GM19395 (cell line): ENCODE results near the gene PITRM1.
"Not testable (repeated sequence)": the region's sequence is repeated elsewhere in the genome, so short reads cannot be mapped to it uniquely, and the experiment has no call there.

ENCODE experiments used
- ATAC-seq: cut with Tn5 transposase; IDR thresholded peaks from one replicate; pipeline ENCODE4 v1.9.1; 2021; ENCODE audit warnings: mild to moderate bottlenecking, moderate library complexity; ENCODE audit not compliant: unreplicated experiment

Gene PITRM1

DNA sequence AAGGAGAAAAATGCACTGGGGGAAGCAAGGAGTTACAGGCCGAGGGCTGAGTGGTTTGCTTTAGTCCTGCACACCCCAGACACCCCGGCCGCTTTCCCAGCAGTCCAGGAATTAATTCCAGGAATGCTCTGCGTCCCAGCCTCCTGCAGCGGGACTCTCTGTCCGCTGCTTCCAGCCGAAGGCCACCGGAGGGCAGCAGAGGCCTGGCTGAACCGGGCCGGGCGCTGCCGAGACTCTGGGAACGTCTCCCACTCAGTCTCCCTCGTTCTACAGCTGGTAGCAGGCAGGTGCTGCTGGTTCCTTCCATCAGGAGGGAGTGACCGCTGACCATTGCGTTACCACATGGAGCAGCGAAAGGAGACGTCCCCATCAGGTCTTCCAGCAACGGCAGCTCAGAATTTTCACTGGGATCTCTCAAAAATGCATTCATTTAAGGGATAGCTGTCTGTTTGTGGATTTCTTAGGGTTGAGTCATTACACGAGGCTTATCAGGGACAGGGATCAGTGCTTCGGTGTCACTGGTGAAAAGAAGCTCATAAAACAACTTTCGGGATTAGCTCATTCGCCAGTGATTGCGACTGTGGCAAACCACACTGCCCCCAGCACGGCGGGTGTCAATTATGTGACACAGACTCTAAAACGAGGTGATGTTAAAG lies 24.9 kb upstream of the PITRM1 start:
- ATAC-seq, result peak; percentile 76

DNA sequence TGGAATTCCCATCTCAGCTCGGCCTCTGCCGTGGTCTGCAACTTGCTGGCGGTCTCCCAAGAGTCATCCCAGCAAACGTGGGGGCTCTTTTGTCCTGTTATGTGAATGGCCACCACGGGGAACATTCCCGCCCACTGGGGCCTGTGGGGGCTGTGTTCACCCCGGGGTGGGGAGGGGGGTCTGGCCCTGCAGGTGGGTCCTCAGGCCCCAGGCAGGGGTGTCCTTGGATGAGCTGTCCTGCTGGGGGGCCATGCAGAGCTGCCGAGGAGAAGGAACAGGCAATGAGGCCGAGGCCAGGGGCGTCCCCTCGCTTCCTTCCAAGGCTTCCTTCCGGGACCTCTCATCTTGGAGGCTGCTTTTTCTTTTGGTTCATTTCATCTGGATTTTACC lies 24.4 kb upstream of the PITRM1 start:
- no peak for ATAC-seq

DNA sequence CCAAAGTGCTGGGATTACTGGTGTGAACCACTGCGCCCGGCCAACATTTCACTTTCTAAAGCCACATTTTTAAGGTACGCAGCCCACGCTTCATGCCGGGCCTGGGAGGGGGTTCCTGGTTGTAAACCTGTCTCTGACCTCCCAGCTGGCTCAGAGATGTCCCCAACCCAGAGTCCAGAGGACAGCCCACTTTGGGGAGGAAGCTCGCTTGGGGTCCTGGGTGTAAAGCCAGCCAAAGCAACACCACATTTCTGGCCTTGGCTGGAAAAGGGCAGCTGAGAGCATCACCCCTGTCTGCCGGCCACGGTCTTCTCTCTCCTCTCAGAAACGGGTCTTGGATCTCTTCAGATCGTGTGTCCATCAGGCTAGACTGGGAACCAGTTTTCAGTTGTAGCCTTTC lies 23.9 kb upstream of the PITRM1 start:
- no peak for ATAC-seq

DNA sequence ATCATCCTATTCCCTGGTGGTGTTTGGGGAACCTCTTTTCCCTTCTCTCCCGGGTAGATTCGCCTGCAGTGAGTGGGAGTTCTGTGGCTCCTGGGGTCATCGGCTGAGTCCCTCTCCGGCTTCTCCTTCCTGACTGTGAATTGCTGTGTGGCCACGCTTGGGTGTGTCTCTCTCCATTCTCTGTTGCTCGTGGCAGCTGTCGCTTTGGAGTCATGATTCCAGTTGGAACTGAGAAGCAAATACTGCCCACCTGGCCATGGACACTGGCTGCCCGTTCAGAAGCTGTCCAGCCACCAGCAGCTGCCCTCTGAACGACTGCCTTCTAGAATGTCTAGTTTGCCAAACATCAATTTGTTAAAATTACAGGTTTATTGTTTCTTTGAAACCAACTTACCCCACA lies 23.1 kb upstream of the PITRM1 start:
- ATAC-seq, result no peak

DNA sequence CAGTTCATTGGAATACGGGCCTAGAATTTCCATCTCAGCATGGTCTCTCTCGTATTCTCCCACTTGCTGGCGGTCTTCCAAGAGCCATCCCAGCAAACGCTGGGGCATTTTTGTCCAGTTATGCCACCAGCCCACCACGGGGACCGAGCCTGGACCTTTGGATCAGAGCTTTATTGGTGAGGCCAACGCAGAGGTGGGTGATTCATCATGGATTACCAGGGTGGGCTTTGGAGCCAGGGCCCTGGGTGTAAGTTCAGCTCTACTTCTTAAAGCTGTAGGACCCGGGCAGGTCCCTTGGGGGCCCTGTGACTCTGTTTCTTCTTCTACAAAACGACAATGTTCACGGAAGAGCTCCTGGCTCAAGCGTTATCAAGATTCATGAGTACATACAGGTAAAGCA lies 22.7 kb upstream of the PITRM1 start:
- no peak for ATAC-seq

DNA sequence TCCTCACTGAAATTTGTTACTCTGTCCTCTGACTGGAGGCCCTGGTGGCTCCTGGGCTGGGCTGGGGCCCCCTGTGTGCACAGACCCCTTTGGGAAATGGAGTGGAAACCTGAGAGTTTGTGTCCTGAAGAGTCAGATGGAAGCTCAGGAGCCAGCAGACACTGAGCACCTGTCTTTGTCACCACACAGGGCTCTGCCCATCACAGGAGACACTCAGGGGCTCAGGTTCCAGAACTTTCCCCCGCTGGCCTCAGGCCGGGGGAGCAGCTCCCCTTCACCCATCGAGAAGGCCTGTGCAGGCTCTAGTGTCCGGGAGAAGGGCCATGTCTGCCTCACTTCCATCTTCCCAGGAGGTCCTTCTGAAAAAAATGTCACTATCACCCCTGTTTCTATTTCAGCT lies 22.3 kb upstream of the PITRM1 start:
- ATAC-seq, result no peak

DNA sequence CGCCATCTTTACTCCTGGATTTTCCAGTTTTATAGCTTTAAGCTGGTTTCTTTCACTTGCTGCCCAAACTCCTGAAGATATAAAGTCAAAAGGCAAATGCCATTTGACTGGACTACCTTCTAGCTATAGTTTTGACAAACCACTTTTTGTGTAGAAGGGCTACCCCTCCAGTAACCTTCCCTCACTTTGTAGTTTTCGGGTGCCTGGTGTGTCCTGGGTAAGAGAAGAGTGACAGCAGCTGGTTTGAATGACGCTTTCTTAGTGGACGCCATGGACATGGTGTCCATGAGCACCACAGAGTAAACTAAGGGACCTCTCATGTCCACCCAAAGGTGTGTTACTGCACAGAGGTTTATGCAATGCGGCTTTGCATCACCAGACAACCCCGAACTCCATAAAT lies 21.2 kb upstream of the PITRM1 start:
- no peak for ATAC-seq

DNA sequence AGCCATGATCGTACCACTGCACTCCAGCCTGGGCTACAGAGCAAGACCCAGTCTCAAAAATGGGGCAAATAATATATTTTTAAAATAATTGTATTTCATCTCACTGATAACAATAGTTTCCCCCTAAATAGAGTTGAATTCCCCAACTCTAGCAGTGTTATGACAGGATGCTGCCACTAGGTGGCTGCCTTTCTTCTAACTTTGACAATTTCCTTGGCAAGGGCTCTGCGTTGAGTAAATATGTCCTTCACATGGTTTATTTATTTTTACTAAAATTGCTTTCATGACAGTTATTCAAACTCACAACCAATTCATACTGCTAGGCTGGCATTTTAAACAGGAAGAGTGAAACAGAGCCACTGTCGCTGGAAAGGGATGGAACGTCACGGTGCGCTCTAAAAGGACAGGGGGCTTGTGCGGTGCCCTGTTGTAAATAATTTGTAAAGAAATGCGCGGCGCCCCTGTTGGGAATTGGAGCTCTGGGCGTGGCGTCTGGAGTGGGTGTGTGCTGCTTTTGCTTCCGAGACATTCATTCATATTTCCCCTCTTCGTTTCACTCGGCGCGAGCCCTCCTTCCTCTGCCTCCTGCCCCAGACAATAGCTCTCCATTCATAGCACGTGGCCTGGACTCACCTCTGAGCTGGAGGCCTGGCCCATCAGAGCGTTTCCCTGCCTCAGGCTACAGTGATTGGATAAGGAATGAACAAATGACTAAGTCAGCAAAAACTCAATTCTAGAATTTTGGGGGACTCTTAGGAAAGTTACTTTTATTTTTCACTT lies 20.5 kb upstream of the PITRM1 start:
- no peak for ATAC-seq

DNA sequence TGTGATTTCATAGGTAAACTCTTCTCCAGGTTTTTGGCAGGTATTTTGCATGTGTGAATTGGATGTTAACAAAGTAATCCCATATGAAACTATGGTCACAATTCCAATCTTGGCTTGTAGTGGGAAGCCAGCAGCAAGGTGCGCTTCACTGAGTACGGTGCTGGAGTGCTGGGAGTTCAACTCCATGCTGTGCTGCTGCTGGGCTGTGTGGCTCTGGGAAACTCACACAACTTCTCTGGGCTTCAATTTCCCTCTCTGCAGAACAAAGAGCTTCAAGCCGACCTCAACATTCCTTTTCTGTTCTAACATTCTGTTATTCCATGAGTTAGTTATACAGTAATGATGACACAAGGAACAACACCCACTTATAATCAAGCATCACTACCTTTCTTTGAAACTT lies 18.2 kb upstream of the PITRM1 start:
- no peak for ATAC-seq

DNA sequence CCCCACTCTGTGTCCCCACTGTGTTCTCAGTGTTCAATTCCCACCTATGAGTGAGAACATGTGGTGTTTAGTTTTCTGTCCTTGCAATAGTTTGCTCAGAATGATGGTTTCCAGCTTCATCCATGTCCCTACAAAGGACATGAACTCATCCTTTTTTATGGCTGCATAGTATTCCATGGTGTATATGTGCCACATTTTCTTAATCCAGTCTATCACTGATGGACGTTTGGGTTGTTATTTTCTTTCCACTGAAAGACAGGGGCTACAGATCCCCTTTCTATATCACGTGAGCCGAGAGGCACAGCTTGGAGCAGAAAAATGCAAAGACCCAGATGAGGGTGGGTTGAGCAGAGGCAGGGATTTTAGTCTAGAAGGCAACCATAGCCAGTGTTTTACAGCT lies 14.6 kb upstream of the PITRM1 start:
- ATAC-seq, result not testable (repeated sequence)

DNA sequence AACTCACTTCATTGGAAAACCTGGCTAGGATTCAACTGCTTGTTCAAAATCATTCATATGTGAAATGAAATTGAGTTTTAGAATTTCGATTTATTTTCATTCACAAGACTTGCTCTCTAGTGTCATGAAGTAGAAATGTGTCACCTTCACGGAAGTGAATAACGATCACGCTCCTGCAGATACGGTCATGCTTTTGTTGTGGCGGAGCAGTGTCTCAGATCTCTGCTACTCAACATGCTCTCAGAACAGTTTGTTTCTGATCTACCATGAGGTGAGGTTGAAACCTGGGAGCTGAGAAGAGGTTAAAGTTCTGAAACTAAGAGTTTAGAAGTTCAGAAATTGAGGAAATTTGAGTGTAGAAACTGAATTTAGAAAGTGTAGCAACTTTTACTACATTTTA lies 13.8 kb upstream of the PITRM1 start:
- ATAC-seq, result no peak

DNA sequence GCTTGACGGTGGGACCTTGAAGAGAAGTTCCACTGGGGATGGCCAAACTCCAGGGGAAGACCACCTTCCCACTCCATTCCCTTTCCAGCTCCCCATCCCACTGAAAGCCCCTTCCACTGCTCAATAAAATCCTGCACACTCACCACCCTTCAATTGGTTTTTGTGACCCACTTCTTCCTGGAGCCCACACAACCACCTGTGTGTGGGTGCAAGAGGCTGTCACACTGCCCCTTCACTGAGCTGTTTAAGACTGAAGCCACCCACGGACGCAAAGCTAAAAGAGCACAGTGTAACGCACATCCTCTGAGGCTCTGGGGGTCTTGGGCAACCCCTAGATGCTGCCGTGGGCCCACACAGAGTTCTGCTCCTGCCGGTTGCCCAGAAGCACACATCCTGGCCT lies 12.8 kb upstream of the PITRM1 start:
- no peak for ATAC-seq

DNA sequence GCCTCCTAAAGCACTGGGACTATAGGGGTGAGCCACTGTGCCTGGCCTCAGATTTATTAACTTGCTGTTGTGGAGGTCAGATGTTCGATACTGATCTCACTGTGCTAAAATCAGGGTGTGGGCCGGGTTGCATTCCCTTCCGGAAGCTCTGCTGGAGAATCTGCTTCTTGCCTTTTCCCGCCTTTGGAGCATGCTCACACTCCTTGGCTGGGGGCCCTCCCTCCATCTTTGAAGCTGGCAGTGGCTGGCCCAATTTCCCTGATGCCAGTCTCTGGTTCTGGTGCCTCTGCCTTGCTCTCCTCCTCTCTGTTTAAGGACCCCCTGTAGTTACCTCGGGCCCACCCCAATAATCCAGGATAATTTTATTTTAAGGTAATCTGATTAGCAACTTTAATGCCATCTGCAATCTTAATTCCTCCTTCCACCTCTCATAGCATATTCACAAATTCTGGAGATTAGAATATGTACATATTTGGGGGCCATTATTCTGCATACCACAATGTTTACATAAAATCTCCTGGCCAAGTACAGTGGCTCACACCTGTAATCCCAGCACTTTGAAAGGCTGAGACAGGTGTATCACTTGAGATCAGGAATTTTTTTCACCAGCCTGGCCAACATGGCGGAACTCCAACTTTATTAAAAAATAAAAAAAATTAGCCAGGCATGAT lies 7.9 kb upstream of the PITRM1 start:
- no peak for ATAC-seq

DNA sequence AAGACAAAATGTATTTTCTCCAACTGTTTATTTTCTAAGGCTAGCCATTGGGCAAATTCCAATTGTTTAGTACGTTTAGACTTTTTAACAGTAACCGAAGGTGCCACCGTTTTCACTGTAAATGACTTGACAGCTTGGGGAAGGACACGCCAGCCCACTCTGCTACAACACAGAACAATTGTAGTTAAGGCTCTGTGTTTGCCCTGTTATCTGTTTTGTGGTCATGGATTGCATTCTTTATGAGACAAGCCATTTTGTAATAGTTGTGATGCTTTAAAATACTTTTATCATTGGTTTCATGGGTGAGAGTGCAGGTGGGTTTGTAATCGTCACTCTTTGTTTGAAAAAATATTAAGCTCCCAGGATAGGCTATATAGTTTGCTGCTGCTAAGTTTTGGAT lies 6.6 kb upstream of the PITRM1 start:
- ATAC-seq, result no peak

DNA sequence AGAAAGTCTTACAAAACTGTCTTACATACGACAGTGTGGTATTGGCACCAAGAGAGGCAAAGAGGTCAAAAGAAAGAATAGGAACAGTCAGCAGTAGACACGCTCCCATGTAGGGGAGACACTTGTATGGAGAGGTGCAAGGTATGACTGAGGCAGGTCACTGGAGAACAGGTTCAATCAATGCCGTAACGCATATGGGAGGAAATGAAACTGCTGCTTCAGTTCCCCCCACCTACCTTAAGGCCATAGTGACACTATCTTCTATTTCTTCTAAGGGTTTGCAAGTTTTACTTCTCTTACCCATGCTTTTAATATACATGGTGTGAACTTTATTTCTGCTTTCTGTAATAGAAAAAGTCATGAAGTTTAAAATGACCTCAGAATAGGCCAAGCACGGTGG lies 5.5 kb upstream of the PITRM1 start:
- no peak for ATAC-seq

DNA sequence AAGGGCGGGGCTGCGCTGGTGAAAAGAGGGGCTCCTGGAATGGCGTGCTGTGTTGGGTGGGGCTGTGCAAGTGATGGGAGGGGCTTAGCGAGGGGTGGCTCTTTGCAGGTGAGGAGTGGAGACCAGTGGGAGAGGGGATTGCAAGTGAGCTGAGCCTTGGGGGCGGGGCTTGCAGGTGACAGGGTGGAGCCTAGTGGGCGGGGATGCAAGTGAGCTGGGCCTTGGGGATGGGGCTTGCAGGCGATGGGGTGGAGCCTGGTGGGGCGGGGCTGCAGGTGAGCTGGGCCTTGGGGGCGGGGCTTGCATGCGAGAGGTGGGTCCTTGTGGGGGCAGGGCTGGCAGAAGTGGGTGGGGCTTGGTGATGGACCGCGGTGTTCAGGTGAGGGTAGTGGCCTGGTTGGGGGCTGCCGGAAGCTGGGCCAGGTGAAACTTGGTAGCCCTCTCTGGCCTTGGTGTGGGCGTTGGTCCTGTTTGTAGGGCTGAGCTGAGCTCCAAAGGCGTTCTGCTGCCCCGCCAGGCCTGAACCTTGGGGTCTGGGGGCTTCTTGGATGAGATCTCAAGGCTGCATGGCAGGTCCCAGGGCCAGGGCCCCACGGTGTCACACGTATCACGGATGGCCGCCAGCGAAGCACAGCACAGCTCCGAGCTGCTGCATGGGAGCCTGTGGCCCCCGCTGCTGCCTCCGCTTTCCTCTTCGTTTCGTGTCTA lies 743 bp upstream of the PITRM1 start:
- peak; percentile 31 for ATAC-seq

DNA sequence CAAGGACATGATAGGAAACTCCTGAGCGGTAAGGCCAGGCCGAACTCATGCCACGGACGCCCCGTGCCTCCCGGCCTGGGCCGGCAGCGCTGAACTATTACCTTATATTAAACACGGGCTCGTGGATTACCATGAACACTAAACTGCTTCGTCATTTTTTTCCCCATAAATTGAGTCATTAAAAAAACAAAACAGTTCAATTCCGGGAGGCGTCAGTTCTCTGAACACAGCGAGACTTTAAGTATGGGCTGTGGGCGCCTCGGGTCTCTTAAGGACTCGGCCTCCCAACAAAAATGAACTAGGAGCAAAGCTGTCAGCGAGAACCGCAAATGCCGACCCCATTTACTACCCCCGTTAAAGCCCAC lies 519 bp downstream of the PITRM1 start:
- ATAC-seq, result peak; percentile 1

DNA sequence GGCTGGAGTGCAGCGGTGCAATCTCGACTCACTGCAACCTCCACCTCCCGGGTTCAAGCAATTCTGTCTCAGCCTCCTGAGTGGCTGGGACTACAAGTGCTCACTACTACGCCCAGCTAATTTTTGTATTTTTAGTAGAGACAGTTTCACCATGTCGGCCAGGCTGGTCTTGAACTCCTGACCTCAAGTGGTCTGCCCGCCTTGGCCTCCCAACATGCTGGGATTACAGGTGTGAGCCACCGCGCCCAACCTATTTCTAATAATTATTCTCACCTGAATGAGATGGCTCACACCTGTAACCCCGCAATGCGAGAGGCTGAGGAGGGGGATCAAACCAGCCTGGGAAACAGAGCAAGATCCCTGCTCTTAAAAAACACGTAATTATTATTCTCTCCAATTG lies 1.1 kb downstream of the PITRM1 start:
- ATAC-seq, result not testable (repeated sequence)

DNA sequence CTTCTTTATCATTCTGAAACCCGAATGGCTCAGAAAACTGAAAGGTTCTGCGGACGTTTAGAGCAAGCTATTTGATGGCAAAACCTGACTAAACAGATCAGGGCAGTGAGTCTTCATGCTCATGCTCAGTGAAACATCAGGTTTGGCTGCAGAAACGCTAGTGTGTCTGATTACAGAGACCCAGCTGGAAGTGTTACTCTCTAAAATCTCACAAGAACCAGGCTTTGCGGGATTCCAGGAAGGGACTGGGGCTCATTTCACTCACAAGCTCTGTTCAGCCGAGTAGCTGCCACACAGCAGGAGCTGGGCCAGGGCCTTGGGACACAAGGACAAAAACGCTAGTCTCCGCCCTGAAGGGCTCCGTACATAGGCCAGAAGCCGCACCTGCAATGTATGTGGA lies 2.9 kb downstream of the PITRM1 start:
- no peak for ATAC-seq

DNA sequence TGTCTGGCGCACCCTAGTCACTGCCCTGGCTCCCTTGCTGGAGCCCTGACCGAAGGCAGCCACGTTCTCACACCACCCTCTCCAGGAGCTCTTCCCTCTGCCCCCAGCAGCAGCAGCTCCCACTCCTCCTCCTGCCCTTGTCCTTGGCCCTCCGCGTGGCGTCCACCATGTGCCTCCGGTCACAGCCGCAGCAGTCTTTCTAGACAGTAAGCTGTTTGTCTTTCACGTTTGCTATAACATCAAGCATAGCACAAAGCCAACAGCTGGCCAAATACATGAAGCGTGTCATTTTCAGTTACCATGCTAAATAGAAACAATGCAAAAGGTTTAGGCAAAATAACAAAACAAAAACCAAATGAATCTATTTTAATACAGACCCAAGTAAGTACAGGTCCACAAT lies 3.3 kb downstream of the PITRM1 start:
- ATAC-seq, result no peak

DNA sequence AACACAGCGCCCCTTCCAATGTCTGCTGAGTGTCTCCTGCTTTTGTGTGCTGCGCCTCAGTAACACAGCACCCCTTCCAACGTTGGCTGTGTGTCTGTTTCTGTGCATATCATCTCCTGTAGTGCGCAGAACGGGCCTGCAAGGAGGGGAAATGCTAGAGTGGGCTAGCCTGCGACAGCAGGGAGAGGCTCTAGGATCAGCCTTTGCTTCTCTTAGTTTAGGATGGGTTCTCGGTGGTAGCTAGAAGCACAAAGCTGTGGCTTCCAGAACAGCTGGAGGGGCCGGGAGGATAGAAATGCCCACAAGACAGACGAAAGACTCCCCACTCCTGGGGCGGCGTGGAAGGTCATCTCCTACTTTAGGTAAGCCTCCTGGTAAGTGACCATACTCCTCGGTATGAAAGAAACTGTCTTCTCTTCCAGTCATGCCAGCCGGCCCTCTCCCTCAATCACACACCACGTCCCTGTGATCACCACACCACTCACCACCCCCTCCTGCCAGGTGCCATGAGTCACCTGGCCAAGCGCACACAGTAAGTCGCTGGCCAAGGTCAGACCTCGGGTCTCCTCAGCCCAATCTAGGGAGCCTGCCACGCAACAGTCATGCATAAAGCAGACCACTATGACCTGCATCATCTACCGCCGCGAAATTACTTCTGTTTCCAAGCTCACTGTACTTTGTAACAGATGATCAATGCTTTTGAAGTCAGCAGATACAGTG lies 4.8 kb downstream of the PITRM1 start:
- no peak for ATAC-seq
